Stimulated activated CD4-positive, alpha-beta T cell treated with anti-CD3 and anti-CD28 coated beads, Interleukin-2, amount 100 ng/mL, for 4 hours (primary cell): ENCODE results near the gene GALNT17.
"Not testable (repeated sequence)": the region's sequence is repeated elsewhere in the genome, so short reads cannot be mapped to it uniquely, and the experiment has no call there.

Experiments used
- DNase-seq: peaks from one replicate; pipeline ENCODE4 v3.0.0-alpha.2; 2020; ENCODE audit warnings: low read depth

The GALNT17 gene

DNA sequence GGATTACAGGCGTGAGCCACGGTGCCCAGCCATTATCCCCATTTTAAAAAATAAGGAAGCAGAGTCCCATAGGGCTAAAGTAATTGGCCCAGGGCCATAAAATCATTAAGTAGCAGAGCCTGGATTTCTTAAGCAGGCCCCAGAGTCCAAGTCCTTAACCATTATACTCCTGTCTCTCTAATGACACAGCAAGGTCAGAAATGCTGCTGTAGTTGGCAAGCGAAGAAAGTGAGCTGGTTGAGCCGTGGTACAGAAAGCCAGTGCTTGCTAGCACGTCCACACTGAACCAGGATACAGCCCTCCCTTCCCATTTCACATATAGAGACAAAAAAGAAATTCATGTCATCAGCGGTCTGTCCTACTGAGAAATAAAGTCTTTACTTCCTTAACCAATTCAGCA, 562.7 kb downstream of the GALNT17 start:
- no peak for DNase-seq

- DNase-seq, result no peak
Measured at GRCh38 chr7:71695186-71695585, 563.2 kb downstream of the GALNT17 start.

DNA sequence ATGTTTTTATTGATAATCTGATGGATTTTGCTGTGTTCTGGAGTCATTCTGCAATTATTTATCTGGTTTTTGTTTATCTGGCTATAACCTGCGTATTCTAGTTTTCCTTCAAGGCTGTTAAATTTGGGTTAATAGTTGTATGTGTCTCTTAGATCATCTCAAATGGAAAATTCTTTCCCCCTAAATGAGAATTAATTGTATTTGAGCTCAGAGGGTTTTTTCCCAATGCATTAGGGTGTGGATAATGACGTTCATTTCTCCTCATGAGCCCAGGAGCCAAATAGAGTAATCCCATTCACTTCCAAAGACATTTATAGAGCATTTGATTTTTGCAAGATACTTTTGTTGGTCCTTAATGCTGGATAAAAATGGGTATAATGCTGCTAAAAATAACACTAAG, 564.6 kb downstream of the GALNT17 start:
- no peak for DNase-seq

- no peak for DNase-seq
Measured at GRCh38 chr7:71697400-71697799, 565.5 kb downstream of the GALNT17 start.

- DNase-seq, result no peak
Measured at GRCh38 chr7:71705217-71705616, 573.3 kb downstream of the GALNT17 start.

- DNase-seq, result no peak
Measured at GRCh38 chr7:71705901-71706596, 574.1 kb downstream of the GALNT17 start.

DNA sequence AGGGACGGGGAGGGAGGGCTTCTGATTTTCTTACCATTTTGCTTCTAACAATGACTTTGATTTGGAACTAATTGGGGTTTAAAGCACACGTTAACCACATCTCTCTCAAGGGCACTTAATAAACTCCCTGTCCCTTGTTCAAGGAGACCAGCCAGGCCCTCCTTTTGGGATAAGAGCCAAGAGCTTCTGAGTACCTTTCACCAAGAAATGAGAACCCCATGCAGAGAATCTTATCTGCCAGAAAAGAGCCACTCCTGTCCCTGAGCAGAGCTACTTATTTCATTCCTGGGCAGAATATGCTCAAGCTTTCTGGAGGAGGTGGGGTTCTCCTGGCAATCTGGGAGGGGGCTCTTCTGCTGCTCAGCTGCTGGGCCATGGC, 574.6 kb downstream of the GALNT17 start:
- no peak for DNase-seq

DNA sequence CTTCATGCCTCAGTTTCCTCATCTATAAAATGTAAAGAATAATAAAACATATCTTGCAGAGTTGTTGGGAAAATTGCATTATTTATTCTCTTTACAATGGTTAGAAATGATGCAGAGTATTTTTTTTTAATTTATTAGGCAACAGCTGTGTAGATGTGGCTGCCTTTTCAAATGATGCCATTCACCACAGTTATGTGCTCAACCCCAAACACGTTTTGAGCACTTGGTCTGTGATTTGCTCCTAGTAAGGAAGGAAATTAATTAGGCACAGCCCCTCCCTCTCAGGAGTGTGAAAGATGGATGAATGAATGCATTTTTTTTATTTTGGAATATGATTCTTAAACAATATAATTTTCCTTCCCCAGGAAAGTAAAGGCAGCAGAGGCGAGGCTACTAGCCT, 575.1 kb downstream of the GALNT17 start:
- no peak for DNase-seq

- no peak for DNase-seq
Measured at GRCh38 chr7:71708710-71709109, 576.8 kb downstream of the GALNT17 start.

DNA sequence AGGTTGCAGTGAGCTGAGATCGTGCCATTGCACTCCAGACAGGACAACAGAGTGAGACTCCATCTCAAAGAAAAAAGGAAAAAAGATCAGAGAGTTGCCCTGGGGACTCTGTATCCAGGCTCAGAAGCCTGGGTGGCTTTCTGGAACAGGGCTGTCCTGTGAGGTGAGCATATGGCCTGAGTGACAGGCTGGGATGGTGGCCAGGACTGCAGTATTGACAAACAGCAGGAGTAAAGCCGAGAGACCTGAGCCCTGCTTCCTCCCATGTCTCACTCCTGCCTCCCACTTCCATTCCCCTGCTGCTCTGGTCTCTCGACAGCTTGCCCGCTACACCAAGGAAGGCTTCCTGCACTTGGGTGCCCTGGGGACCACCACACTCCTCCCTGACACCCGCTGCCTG, 578.5 kb downstream of the GALNT17 start:
- DNase-seq, result no peak

- no peak for DNase-seq
Measured at GRCh38 chr7:71712653-71713180, 580.8 kb downstream of the GALNT17 start.

- DNase-seq, result no peak
Measured at GRCh38 chr7:71716690-71717089, 584.7 kb downstream of the GALNT17 start.

DNA sequence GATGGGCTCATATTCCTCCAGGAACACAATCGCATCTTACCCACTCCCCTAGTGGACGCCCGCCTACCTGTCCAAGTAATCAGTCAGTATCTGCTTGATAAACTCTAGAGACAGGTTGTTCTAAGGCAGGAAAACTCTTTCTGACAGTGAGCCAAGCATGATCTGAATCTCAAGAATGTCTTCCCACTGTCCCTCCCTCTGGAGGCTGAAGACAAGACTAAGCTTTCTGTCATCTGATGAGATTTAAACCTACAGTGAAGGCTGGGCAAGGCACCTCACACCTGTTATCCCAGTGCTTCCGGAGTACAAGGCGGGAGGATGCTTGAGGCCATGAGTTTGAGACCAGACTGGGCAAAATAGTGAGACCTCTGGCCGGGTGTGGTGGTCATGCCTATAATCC, 586.6 kb downstream of the GALNT17 start:
- no peak for DNase-seq

DNA sequence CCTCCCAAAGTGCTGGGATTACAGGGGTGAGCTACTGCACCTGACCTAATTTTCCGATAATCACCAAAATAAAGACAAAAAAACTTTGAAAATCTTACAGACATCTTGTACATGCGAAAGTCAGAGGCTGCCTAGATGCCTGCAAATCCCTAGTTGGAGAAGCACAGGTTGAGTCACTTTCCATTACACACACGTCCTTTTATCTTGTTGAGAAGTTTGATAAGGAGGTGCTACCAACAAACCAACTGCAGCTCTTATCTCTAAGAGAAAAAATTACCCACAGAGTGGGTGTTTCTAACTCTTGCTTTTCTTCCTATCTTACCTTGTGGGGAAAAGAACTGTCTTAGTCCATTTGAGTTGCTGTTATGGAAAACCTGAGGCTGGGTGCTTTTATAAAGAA, 589.8 kb downstream of the GALNT17 start:
- DNase-seq, result no peak

DNA sequence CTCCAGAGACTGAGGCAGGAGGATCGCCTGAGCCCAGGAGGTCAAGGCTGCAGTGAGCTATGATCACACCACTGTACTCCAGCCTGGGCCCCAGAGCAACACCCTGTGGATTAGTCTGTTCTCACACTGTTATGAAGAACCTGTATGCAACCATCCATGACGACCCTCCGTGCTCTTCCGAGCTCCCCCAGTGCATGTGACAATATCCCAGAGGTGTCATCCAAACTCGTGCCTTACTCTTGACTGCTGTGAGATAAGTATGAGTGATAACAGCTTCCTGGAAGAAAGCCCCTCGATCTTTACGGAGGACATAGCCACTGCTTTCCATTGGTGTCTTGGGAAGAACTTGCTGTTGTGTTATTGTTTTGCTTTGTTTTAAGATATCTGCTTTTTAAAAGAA, 591.9 kb downstream of the GALNT17 start:
- no peak for DNase-seq

GRCh38 chr7:71727347-71727746, 595.4 kb downstream of the GALNT17 start:
- DNase-seq, result no peak

DNA sequence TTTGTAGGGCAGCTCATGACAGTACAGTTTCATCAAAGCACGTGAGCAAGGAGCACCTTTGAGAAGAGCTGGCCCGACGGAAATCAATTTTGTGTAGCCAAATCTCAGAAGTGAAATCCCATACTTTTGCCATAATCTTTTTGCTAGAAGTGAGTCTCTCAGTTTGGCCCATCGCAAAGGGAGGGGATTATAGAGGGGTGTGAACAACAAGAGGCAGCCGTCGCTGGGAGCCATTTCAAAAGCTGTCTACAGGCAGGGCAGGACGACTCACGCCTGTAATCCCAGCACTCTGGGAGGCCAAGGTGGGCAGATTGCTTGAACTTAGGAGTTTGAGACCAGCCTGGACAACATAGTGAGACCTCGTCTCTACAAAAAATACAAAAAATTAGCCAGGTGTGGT, 599.8 kb downstream of the GALNT17 start:
- no peak for DNase-seq

DNA sequence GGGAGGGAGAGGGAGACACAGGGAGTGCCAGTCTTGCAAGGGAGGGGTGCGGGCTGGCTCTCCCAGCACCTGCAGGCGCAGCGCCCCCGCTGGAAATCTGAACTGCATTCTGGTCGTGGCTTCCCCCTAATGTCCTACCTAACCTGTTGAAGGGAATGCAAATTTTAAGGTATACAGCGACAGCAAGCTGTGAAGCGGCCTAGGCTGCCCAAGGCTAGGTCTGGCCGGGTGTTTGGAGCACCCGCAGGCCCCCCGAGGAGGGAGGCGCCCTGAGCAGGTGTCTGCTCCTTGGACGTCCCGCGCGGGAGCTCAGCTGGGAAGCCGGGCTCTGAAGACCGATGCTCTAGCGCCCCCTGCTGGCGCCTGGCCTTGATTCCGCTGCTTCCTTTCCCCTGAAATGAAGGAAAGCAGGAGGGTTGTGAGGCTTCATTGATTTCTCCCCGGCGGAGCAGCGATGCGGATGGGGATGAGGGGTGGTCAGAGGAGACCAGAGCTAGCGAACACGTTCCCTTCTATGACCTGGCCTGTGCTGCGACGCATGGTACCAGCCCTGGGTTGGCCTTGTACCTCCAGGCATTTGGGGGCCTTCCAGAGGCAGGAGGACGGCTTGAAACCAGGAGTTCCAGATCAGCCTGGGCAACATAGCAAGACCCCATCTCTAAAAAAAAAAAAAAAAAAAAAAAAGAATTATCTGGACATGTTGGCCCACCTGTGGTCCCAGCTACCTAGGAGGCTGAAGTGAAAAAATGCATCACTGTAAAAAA, 601.3 kb downstream of the GALNT17 start:
- peak; percentile 23 for DNase-seq

GRCh38 chr7:71735961-71736556, 604.1 kb downstream of the GALNT17 start:
- DNase-seq, result no peak

- DNase-seq, result not testable (repeated sequence)
Measured at GRCh38 chr7:71737931-71738540, 606.1 kb downstream of the GALNT17 start.

GRCh38 chr7:71739520-71740173, 607.7 kb downstream of the GALNT17 start:
- no peak for DNase-seq

- DNase-seq, result no peak
Measured at GRCh38 chr7:71740174-71740560, 608.2 kb downstream of the GALNT17 start.
